Hepatocyte (in vitro differentiated cells): ENCODE results near the gene SAMD4A.

Experiments
- CTCF ChIP-seq: fragments of 200-600 bp; sonication (generic); IDR thresholded peaks from 2 replicates; pipeline ENCODE4 v1.5.1; 2016; ENCODE audit warnings: antibody characterized with exemption, mild to moderate bottlenecking; ENCODE audit not compliant: poor library complexity
- EZH2 ChIP-seq: fragments of 200-600 bp; sonication (generic); IDR thresholded peaks from 2 replicates; pipeline ENCODE4 v1.6.1; 2016; ENCODE audit warnings: antibody characterized with exemption, mild to moderate bottlenecking, borderline replicate concordance
- EZH2phosphoT487 ChIP-seq: fragments of 200-600 bp; sonication (generic); IDR thresholded peaks from one replicate; pipeline ENCODE4 v1.6.1; 2018; ENCODE audit warnings: antibody characterized with exemption, mild to moderate bottlenecking, low read depth, moderate library complexity; ENCODE audit not compliant: unreplicated experiment, severe bottlenecking

GRCh38 chr14:54687750-54688119 is 120.8 kb downstream of the SAMD4A start:
- TF ChIP-seq CTCF (no peak), EZH2 (no peak), EZH2phosphoT487 (no peak)
